Stimulated activated CD8-positive, alpha-beta memory T cell treated with anti-CD3 and anti-CD28 coated beads, Interleukin-7, amount 100 ng/mL, for 1 hour (primary cell): ENCODE measurements around the gene HDLBP.

Experiments used
- DNase-seq, 2 donors: peaks; one replicate each; pipeline ENCODE4 v3.0.0-alpha.2; 2020; ENCODE audit warnings: low read depth in 2 of 2

HDLBP gene

GRCh38 chr2:241229563-241230401 is 85.7 kb downstream of the HDLBP start:
- DNase-seq, result no peak

- no peak for DNase-seq
Measured at GRCh38 chr2:241228860-241229516, 86.5 kb downstream of the HDLBP start.

DNA sequence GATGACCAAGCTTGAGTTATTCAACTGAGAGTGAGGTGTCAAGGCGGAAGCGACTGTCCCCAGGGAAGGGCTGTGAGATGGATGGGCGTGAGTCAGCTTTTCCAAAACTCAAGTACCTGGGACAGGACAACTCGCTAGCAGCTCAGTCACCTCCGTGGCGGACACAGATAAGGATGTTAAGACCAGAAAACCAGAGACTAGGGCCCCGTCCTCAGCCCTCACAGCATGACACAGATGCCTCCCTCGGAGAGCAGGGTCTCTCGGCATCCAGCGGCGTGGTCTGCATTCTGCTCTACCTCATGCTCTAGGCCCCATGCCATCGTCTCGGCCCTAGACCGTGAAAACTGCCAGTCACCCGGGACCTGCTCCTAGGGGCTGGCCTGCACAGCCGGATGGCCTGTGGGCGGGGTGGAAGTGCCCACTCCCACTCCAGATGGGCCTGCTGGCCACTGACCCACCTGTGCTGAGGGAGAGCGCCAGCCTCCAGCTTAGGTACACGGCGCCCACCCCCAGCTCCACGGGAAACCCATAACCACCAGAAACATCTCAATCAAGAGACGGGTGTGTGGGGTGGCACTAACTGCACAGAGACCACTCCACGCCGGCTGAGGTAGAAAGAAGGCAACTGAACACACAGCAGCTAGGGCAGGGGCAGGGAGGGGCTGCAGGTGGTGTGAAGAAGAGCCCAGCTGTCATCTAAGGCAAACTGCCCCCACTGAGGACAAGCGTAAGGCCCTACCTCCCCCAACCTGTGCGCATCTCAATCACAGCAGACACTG is 87.2 kb downstream of the HDLBP start:
- no peak for DNase-seq

DNA sequence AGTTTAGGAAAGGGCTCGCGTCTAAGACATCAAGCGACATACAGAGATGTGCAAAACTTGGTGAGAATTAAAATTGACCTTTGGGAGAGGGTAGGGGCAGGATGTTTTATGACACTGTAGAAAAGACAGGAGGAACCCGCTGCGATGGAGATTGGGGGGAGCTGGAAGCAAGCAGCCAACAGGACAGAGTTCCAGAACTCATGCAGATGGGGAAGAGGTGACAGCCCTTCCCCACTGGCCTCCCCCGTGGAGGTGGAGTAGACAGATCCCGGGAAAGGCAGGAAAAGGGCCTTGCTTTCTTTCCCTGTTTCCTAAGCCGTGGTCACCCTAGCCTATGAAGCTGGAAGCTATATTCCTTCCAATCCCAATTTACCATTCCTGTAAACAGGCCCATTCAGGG is 87.9 kb downstream of the HDLBP start:
- no peak for DNase-seq

GRCh38 chr2:241226723-241227572 is 88.5 kb downstream of the HDLBP start:
- no peak for DNase-seq

- no peak for DNase-seq
Measured at GRCh38 chr2:241225983-241226382, 89.5 kb downstream of the HDLBP start.

- DNase-seq, result no peak
Measured at GRCh38 chr2:241225545-241225944, 89.9 kb downstream of the HDLBP start.

- DNase-seq, result no peak
Measured at GRCh38 chr2:241224851-241225438, 90.5 kb downstream of the HDLBP start.

GRCh38 chr2:241224018-241224850 is 91.2 kb downstream of the HDLBP start:
- DNase-seq, result no peak

- no peak for DNase-seq
Measured at GRCh38 chr2:241223211-241224017, 92.1 kb downstream of the HDLBP start.

DNA sequence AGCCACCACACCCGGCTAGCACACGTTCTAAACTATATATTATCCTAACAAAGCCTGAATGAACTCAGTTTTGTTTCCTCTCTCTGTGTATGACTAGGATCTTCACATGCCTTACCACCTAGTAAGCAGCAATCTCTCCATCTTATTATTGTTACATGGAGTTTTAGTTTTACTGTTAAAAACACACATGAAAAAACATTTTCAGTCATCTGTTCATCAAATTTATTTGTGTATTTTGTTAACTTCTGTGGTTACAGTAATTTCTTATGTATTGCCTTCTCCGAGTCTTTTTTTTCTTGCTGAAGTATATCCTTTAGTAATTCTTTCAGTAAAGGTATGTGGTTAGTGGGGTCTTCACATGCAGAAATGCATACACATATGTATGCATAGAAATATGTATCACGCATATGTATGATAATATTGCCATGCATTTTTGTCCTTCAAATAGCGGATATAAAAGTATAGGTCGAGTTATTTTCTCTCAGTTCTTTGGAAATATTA is 95.6 kb downstream of the HDLBP start:
- no peak for DNase-seq

- no peak for DNase-seq
Measured at GRCh38 chr2:241219030-241219382, 96.5 kb downstream of the HDLBP start.

- DNase-seq, result no peak
Measured at GRCh38 chr2:241218131-241219029, 97.1 kb downstream of the HDLBP start.

DNA sequence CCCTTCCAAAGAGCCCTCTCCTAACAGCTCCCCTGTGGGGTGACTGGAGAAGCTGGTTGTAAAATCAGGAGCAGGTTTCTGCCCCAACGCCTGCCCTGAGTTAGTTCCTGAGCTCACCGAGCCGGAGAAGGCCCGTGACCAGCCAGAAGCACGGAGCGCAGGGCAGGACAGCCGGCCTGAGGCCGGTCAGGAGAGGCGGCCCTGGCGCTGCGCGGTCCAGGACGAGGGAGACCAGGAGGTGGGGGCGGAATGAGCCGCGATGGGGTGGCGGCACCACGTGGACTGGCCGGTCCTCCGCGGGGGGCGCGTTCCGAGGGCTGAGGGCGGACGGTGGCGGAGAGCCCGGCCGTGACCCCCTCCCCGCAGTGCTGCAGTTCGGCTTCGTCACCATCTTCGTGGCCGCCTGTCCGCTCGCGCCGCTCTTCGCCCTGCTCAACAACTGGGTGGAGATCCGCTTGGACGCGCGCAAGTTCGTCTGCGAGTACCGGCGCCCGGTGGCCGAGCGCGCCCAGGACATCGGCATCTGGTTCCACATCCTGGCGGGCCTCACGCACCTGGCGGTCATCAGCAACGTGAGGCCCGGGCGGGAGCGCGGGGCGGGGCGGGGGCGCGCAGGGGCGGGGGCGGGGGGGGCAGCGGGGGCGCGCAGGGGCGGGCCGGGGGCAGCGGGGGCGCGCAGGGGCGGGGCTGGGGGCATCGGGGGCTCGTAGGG is 98.0 kb downstream of the HDLBP start:
- no peak for DNase-seq

- DNase-seq, result no peak
Measured at GRCh38 chr2:241216211-241216761, 99.2 kb downstream of the HDLBP start.

DNA sequence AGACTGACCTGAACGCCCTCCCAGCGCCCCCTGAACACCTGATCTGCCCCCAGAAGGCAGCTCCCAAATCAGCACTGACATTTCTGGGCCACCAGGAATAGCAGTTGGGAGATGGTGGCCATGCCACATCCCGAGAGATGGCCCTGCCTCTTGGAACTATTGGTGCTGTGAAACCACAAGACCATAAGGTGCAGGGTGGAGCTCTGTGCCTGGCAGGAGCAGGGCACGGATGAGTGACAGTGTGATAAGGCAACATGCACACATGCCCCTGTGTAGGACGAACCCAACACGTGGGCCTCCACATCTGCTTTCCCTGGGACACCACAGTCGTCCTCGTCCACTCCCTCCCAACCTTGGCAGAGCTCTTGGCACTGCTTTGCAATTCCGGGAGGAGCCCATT is 100.1 kb downstream of the HDLBP start:
- no peak for DNase-seq

- no peak for DNase-seq
Measured at GRCh38 chr2:241214766-241215165, 100.7 kb downstream of the HDLBP start.
